ENCODE data around the gene FXYD1. TPM values are rescaled to one million over a fixed set of nuclear protein-coding genes. Genes with fewer than 3 reads are reported as not detected.

Gene FXYD1
- total RNA-seq, 1 experiment from 2014 or later, result not detected

DNA sequence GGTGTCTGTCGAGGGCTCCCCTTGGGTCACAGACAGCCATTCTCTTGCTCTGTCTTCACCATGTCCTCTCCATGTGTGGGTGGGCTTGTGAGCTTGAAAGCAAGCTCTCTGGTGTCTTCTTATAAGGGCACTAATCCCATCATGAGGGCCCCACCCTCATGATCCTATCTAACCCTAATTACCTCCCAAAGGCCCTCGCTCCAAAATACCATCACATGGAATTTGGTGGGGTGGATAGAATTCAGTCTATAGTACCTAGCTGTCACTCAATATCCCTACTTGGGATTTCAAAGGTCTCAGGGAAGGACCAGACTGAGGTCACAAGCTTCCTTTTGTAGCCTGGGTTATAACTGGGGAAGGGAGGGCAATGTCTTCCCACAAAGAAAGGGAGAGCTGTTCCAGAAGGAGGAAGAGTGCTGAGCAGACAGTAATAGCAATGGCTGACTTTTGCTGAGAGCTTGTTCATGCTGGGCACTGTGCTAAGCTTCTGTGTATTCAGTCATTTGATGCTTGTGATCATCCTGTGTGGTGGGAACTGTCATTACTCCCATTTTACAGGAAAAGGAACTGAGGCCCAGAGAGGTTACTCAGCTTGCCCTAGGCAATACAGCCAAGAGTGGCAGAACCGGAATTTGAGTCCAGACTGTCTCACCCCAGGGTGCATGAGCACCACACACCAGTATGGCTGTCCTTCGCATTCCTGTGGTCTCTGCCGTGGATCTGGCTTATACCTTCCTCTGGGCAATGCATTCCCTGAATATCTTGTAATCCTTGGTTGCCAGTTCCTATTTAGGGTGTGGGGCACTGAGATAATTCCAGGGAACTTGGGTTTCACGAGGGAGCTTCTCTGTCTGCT, 24.1 kb downstream of the FXYD1 start:
- peak; percentile 60 for DNase-seq (ENCODE audit: low spot score)

GRCh38 chr19:35164418-35164817, 25.8 kb downstream of the FXYD1 start:
- no peak for DNase-seq (ENCODE audit: low spot score)

GRCh38 chr19:35165200-35166058, 26.8 kb downstream of the FXYD1 start:
- no peak for DNase-seq (ENCODE audit: low spot score)

DNA sequence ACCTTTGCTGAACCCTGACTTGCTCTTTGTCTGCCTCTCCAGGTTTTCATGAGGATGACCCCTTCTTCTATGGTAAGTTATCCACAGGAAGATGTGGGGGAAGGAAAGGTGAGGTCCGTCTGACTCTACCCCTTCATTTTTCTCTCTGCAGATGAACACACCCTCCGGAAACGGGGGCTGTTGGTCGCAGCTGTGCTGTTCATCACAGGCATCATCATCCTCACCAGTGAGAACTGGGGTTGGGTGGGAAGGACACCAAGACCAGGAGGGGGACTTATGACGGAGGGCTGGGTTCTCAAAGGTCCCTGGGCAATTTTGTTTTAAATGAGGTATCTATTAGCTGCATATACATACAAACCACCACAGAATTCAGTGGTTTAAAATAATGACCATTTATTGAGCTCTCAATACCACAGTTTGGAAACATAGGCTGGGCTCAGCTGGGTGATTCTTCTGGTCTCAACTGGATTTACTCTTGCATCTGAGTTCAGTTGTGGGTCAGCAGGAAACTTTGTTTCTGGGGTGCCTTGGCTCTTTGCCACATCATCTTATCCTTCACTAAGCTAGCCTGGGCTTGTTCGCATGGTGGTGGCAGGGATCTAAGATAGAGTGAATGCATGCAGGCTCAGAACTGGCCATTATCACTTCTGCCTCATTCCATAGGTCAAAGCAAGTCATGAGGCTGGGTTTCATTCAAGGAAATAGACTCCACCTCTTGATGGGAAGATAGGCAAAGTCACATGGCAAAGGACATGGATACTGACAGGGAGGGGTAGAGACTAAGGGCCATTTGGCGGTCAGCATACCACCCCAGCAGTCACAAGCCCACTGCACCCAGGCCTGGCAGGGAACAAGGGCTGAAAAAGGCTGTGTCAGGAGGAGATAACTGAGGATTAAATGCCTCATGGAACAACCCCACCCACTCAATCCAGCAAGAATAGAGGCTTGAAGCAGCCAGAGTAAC, 27.8 kb downstream of the FXYD1 start:
- no peak for DNase-seq (ENCODE audit: low spot score)

- DNase-seq (ENCODE audit: low spot score), result no peak
Measured at GRCh38 chr19:35167251-35168119, 28.9 kb downstream of the FXYD1 start.

GRCh38 chr19:35168196-35168595, 29.6 kb downstream of the FXYD1 start:
- no peak for DNase-seq (ENCODE audit: low spot score)

DNA sequence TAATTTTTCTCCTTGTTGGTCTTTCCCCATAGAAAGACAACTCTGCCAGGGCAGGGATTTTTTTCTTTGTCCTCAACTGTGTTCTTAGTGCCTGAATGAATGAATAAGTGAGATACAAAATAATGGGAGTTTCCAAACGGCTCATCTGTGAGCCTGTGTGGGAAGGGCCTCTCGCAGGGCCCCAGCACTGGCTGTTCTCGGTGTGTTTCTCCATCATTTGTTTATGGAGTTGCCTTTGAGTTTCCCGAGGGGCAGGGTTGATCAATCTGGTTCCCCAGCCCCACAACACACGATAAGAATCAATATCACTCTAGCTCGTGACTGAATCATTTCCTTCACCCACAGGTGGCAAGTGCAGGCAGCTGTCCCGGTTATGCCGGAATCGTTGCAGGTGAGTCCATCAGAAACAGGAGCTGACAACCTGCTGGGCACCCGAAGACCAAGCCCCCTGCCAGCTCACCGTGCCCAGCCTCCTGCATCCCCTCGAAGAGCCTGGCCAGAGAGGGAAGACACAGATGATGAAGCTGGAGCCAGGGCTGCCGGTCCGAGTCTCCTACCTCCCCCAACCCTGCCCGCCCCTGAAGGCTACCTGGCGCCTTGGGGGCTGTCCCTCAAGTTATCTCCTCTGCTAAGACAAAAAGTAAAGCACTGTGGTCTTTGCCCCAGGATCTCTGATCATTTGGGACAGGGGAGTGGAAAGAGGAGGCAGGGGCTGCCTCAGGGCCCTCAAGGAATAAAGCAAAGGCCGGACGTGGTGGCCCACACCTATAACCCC, 30.8 kb downstream of the FXYD1 start:
- DNase-seq (ENCODE audit: low spot score), result no peak

GRCh38 chr19:35170359-35171061, 31.9 kb downstream of the FXYD1 start:
- DNase-seq (ENCODE audit: low spot score), result peak; percentile 5

- no peak for DNase-seq (ENCODE audit: low spot score)
Measured at GRCh38 chr19:35171730-35172129, 33.1 kb downstream of the FXYD1 start.

GRCh38 chr19:35174226-35174625, 35.6 kb downstream of the FXYD1 start:
- DNase-seq (ENCODE audit: low spot score), result no peak

- DNase-seq (ENCODE audit: low spot score), result no peak
Measured at GRCh38 chr19:35176181-35176570, 37.6 kb downstream of the FXYD1 start.

GRCh38 chr19:35177377-35178274, 39.0 kb downstream of the FXYD1 start:
- no peak for DNase-seq (ENCODE audit: low spot score)

DNA sequence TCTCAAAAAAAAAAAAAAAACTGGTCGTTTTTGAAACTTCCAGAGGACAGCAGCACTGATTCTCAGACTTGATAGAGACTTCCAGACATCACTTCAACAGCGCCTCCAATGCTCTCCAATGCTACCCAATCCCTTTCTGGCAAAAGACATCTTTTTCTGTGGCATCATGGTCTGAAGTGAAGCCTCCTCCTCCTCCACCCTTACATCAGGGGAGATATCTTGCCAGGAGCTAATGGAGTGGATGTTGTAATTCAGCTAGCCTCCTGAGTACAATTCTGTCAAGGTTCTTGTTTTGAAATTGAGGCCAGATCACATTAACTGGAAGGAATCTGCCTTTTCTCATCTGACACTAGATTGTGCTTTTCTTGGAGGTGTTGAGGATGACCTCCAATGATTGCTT, 40.1 kb downstream of the FXYD1 start:
- no peak for DNase-seq (ENCODE audit: low spot score)

GRCh38 chr19:35179830-35180229, 41.2 kb downstream of the FXYD1 start:
- no peak for DNase-seq (ENCODE audit: low spot score)

- no peak for DNase-seq (ENCODE audit: low spot score)
Measured at GRCh38 chr19:35181387-35181786, 42.8 kb downstream of the FXYD1 start.

DNA sequence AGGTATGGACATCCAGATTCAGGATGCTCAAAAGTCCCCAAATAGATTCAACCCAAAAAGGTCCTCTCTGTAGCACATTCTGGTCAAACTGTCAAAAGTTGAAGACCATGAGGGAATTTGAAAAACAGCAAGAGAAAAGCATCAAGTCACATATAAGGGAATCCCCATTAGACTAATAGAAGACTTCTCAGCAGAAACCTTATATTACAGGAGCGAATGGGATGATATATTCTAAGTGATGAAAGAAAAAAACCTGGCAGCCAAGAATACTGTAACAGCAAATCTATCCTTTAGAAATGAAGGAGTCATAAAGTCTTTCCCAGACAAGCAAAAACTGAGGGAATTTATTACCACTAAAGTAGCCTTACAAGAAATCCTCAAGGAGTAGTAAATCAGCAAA, 45.6 kb downstream of the FXYD1 start:
- no peak for DNase-seq (ENCODE audit: low spot score)

GRCh38 chr19:35184884-35185283, 46.3 kb downstream of the FXYD1 start:
- no peak for DNase-seq (ENCODE audit: low spot score)
